HepG2 (cell line): ENCODE results near the gene UBC. TPM values are rescaled to one million over a fixed set of nuclear protein-coding genes. Genes with fewer than 3 reads are reported as not detected.

ENCODE experiments used
- CBX1 ChIP-seq: IDR thresholded peaks from one replicate; pipeline ENCODE4 v1.6.1; 2016; ENCODE audit warnings: antibody characterized with exemption, low read depth
- ELF3 ChIP-seq: IDR thresholded peaks from 2 replicates; pipeline ENCODE4 v1.6.1; 2016; ENCODE audit warnings: missing genetic modification reagents, missing compliant biosample characterization
- ETV5 ChIP-seq: IDR thresholded peaks from 2 replicates; pipeline ENCODE4 v1.6.1; 2018; ENCODE audit warnings: missing biosample characterization, missing genetic modification reagents, inconsistent platforms, borderline replicate concordance
- FOSL2 ChIP-seq: sonication (generic); formaldehyde crosslinking; IDR thresholded peaks from 2 replicates; pipeline ENCODE4 v1.4.0; 2020; ENCODE audit warnings: missing genetic modification reagents
- KDM5B ChIP-seq: sonication (generic); formaldehyde crosslinking; IDR thresholded peaks from 2 replicates; pipeline ENCODE4 v1.4.0; 2020; ENCODE audit warnings: missing genetic modification reagents, mild to moderate bottlenecking, borderline replicate concordance
- KLF11 ChIP-seq: IDR thresholded peaks from 2 replicates; pipeline ENCODE4 v1.6.1; 2016; ENCODE audit warnings: missing compliant biosample characterization
- MBNL3 ChIP-seq: fragments of 250-450 bp; sonication (Bioruptor Pico); conservative IDR thresholded peaks from 2 replicates; pipeline ENCODE4 v1.8.0; 2022; ENCODE audit warnings: mild to moderate bottlenecking, inconsistent platforms
- NONO ChIP-seq, 2 experiments: fragments of 450-650 bp in 1 of 2; sonication (generic) in 1 of 2; formaldehyde crosslinking in 1 of 2; IDR thresholded peaks in 1 of 2; conservative IDR thresholded peaks in 1 of 2; 2 replicates each; pipeline versions ENCODE4 v1.6.1 to v1.8.0; 2017 to 2022; ENCODE audit warnings: mild to moderate bottlenecking in 1 of 2, missing genetic modification reagents in 1 of 2, moderate library complexity in 1 of 2
- RFXAP ChIP-seq: sonication (generic); formaldehyde crosslinking; IDR thresholded peaks from 2 replicates; pipeline ENCODE4 v1.4.0; 2020; ENCODE audit warnings: missing genetic modification reagents, borderline replicate concordance
- SMAD1 ChIP-seq: sonication (generic); formaldehyde crosslinking; IDR thresholded peaks from 2 replicates; pipeline ENCODE4 v1.4.0; 2020; ENCODE audit warnings: missing genetic modification reagents, low read depth, mild to moderate bottlenecking, borderline replicate concordance
- ZBTB20 ChIP-seq: sonication (generic); formaldehyde crosslinking; IDR thresholded peaks from 2 replicates; pipeline ENCODE4 v1.8.1; 2023; ENCODE audit warnings: missing genetic modification reagents, low read depth, mild to moderate bottlenecking, borderline replicate concordance
- ZBTB38 ChIP-seq: sonication (generic); formaldehyde crosslinking; IDR thresholded peaks from 2 replicates; pipeline ENCODE4 v1.5.1; 2020; ENCODE audit warnings: mild to moderate bottlenecking, missing genetic modification reagents
- ZNF10 ChIP-seq: sonication (generic); formaldehyde crosslinking; IDR thresholded peaks from 2 replicates; pipeline ENCODE4 v1.4.0; 2020; ENCODE audit warnings: mild to moderate bottlenecking, low read depth, missing genetic modification reagents, borderline replicate concordance
- ZNF660 ChIP-seq: sonication (generic); formaldehyde crosslinking; IDR thresholded peaks from 2 replicates; pipeline ENCODE4 v1.5.1; 2020; ENCODE audit warnings: mild to moderate bottlenecking, low read depth, missing genetic modification reagents, borderline replicate concordance
- ZNF678 ChIP-seq: sonication (generic); formaldehyde crosslinking; IDR thresholded peaks from 2 replicates; pipeline ENCODE4 v1.4.0; 2020; ENCODE audit warnings: mild to moderate bottlenecking, missing genetic modification reagents
- ZNF772 ChIP-seq: sonication (generic); formaldehyde crosslinking; IDR thresholded peaks from 2 replicates; pipeline ENCODE4 v1.5.0; 2020; ENCODE audit warnings: mild to moderate bottlenecking, missing genetic modification reagents
- ZNF781 ChIP-seq: sonication (generic); formaldehyde crosslinking; IDR thresholded peaks from 2 replicates; pipeline ENCODE4 v1.5.1; 2020; ENCODE audit warnings: borderline replicate concordance, mild to moderate bottlenecking, missing genetic modification reagents; ENCODE audit errors: not compliant biosample characterization
- ZNF891 ChIP-seq: sonication (generic); formaldehyde crosslinking; IDR thresholded peaks from 2 replicates; pipeline ENCODE4 v1.5.0; 2020; ENCODE audit warnings: mild to moderate bottlenecking, missing genetic modification reagents
- polyA plus RNA-seq, 8 experiments: library from polyadenylated mRNA; depleted of rRNA in 3 of 8; stranded (reverse) in 7 of 8; unstranded in 1 of 8; fragments of >200 nt; fragmentation: Illumina TruSeq in 4 of 8; extraction: Trizol in 4 of 8; gene quantifications; 2 replicates each; pipeline versions ENCODE4 v1.2.1 to v1.2.3, GENCODE V29; 2011 to 2016; ENCODE audit warnings: low read depth in 4 of 8, missing spikeins in 1 of 8, mixed read lengths in 1 of 8; ENCODE audit not compliant: insufficient read depth in 1 of 8
- total RNA-seq, 5 experiments: library from RNA; depleted of rRNA; stranded (reverse); fragments of >200 nt; fragmentation: Illumina TruSeq; extraction: Trizol; gene quantifications; 2 replicates each; pipeline ENCODE4 v1.2.3, GENCODE V29; 2016; ENCODE audit warnings: low read depth in 1 of 5
- TF ChIP-seq, protein P1 (sequence below): sonication (generic); formaldehyde crosslinking; IDR thresholded peaks from 2 replicates; pipeline ENCODE4 v1.4.0; 2020; ENCODE audit warnings: mild to moderate bottlenecking, missing genetic modification reagents, borderline replicate concordance
- TF ChIP-seq, protein P2 (sequence below): sonication (generic); formaldehyde crosslinking; IDR thresholded peaks from 2 replicates; pipeline ENCODE4 v1.5.1; 2020; ENCODE audit warnings: mild to moderate bottlenecking, missing genetic modification reagents, moderate library complexity

Gene UBC
- total and polyA plus RNA-seq, 2 of the 13 experiments (the other 11 are each of a cell fraction or from before 2014, with no cell fraction given): 805 to 1,432 TPM

DNA sequence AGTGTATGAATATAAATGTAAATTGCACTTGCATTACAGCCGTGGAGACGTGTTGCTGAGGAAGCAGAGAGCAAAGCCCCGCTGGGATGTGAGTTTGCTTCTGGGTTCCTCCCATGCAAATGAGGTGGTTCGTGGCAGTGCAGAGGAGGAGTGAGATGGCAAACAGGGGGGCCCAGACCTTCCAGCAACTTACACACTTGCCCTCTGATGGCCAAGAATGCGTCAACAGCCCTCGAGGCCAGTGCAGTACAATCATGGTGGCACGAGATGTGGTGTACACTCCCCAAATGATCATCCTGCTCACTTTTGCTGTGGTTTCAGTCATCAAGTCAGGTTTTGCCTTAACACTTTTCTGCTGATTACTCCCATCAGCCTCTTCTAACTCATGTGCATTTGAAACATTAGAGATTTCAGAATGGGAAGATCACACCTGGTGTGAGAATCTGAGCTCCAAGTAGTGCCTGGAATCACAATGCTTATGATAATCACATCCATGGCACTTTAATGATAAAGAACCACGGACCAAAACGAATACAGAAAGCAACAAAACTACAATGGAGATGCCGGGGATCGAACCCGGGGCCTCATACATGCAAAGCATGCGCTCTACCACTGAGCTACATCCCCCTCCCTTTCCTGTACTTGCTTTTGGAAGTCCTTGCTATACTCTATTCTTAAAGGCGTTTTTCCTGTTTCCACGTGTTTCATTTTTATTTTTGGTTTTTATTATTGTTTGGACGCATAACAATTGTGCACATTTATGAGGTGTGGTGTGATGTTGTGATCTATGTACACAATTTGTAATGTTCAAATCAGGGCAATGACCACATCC lies 7.0 kb upstream of the UBC start (continued):
- TF ChIP-seq, protein P1, sequence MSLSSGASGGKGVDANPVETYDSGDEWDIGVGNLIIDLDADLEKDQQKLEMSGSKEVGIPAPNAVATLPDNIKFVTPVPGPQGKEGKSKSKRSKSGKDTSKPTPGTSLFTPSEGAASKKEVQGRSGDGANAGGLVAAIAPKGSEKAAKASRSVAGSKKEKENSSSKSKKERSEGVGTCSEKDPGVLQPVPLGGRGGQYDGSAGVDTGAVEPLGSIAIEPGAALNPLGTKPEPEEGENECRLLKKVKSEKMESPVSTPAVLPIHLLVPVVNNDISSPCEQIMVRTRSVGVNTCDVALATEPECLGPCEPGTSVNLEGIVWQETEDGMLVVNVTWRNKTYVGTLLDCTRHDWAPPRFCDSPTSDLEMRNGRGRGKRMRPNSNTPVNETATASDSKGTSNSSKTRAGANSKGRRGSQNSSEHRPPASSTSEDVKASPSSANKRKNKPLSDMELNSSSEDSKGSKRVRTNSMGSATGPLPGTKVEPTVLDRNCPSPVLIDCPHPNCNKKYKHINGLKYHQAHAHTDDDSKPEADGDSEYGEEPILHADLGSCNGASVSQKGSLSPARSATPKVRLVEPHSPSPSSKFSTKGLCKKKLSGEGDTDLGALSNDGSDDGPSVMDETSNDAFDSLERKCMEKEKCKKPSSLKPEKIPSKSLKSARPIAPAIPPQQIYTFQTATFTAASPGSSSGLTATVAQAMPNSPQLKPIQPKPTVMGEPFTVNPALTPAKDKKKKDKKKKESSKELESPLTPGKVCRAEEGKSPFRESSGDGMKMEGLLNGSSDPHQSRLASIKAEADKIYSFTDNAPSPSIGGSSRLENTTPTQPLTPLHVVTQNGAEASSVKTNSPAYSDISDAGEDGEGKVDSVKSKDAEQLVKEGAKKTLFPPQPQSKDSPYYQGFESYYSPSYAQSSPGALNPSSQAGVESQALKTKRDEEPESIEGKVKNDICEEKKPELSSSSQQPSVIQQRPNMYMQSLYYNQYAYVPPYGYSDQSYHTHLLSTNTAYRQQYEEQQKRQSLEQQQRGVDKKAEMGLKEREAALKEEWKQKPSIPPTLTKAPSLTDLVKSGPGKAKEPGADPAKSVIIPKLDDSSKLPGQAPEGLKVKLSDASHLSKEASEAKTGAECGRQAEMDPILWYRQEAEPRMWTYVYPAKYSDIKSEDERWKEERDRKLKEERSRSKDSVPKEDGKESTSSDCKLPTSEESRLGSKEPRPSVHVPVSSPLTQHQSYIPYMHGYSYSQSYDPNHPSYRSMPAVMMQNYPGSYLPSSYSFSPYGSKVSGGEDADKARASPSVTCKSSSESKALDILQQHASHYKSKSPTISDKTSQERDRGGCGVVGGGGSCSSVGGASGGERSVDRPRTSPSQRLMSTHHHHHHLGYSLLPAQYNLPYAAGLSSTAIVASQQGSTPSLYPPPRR (CRISPR knock-in tag): peak; percentile 36; the same call in 1 of the 2 replicates
- TF ChIP-seq FOSL2 (CRISPR knock-in tag): peak; percentile 19; the same call in 1 of the 2 replicates
- TF ChIP-seq ZBTB38 (CRISPR knock-in tag): peak; percentile 43; the same call in 1 of the 2 replicates
- peak; percentile 83; the same call in 1 of the 2 replicates for TF ChIP-seq ELF3 (CRISPR knock-in tag)
- TF ChIP-seq RFXAP (CRISPR knock-in tag): 0 out of 2 replicates have a peak, but pooled peaks have one; percentile 54
- TF ChIP-seq, protein P2, sequence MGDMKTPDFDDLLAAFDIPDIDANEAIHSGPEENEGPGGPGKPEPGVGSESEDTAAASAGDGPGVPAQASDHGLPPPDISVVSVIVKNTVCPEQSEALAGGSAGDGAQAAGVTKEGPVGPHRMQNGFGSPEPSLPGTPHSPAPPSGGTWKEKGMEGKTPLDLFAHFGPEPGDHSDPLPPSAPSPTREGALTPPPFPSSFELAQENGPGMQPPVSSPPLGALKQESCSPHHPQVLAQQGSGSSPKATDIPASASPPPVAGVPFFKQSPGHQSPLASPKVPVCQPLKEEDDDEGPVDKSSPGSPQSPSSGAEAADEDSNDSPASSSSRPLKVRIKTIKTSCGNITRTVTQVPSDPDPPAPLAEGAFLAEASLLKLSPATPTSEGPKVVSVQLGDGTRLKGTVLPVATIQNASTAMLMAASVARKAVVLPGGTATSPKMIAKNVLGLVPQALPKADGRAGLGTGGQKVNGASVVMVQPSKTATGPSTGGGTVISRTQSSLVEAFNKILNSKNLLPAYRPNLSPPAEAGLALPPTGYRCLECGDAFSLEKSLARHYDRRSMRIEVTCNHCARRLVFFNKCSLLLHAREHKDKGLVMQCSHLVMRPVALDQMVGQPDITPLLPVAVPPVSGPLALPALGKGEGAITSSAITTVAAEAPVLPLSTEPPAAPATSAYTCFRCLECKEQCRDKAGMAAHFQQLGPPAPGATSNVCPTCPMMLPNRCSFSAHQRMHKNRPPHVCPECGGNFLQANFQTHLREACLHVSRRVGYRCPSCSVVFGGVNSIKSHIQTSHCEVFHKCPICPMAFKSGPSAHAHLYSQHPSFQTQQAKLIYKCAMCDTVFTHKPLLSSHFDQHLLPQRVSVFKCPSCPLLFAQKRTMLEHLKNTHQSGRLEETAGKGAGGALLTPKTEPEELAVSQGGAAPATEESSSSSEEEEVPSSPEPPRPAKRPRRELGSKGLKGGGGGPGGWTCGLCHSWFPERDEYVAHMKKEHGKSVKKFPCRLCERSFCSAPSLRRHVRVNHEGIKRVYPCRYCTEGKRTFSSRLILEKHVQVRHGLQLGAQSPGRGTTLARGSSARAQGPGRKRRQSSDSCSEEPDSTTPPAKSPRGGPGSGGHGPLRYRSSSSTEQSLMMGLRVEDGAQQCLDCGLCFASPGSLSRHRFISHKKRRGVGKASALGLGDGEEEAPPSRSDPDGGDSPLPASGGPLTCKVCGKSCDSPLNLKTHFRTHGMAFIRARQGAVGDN (CRISPR knock-in tag): peak; percentile 76
- no peak for TF ChIP-seq ZNF891
- no peak for TF ChIP-seq ZBTB20
- TF ChIP-seq SMAD1 (CRISPR knock-in tag): no peak
- no peak for TF ChIP-seq NONO (IDR thresholded peaks at IDR 0.05)
- peak; percentile 46 for TF ChIP-seq NONO (CRISPR knock-in tag; conservative IDR thresholded peaks at IDR 0.05)
- 0 out of 2 replicates have a peak, but pooled peaks have one; percentile 60 for TF ChIP-seq ZNF678 (CRISPR knock-in tag)
- TF ChIP-seq ZNF772: no peak; the same call in 1 of the 2 replicates
- 0 out of 2 replicates have a peak, but pooled peaks have one; percentile 30 for TF ChIP-seq KDM5B (CRISPR knock-in tag)
- 0 out of 2 replicates have a peak, but pooled peaks have one; percentile 61 for TF ChIP-seq KLF11 (CRISPR knock-in tag)
- no peak for TF ChIP-seq ZNF660 (CRISPR knock-in tag)
- peak; percentile 29 for TF ChIP-seq CBX1
- TF ChIP-seq ZNF10 (CRISPR knock-in tag): no peak
- no peak for TF ChIP-seq ETV5
- 0 out of 2 replicates have a peak, but pooled peaks have one; percentile 19 for TF ChIP-seq MBNL3 (CRISPR knock-in tag)
- no peak for TF ChIP-seq ZNF781 (CRISPR knock-in tag)
